ENCODE results near the gene KCTD3.

Gene KCTD3

DNA sequence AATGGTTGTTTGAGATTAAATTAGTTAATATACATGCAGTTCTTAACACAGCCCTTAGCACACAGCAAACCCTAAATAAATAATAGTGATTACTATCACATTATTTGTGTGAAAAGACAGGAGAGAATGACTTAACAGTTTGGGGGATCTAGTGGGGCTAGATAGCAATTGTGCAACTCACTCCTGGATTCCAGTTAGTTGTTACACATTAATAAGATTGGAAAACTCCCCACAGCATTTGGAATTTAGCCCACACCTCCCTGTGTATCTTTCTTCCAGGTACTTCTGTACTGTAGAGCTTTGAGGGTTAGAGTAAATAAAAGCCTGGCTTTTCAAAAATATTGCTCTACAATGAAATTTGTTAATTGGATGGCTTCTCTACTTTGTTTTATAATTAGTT, 93.2 kb downstream of the KCTD3 start:
- DNase-seq (ENCODE audit: low spot score), result no peak

DNA sequence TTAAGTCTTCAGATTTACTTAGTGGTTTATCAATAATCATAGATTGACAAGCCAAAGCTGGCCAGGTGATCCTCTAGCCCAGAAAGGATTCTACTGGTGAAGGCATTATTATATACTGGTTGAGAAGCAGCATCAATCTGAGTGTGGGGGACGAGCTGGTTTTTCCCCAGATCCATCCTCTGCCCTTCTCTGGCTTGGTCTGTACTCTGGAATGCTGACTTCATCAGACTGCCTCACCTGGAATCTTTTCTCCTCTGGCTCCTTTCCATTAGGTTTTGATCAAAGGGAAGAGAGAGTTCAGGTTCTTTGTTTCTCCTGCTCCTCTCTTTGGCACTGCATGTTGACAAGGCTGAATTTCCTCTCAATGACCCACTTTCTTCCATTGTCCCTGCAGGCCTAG, 93.9 kb downstream of the KCTD3 start:
- DNase-seq (ENCODE audit: low spot score), result no peak

DNA sequence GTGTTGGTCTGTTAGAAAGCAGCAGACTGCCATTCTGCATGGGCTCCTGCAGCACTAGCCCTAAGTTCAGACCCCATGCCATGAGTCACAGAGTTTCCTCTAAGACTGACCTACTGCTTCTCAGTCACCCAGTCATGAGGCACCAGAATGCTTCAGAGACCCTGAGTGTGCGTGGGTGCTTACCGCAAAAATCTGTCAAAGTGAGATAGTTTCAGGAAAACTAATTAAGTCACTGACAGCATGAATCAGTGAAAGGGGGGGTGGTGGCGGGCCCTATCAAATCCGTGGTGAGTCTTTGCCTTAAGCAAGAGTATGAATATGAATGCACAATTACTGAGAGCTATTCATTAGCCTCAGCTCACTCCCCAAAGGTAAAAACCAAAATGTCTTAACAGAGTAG, 98.1 kb downstream of the KCTD3 start:
- no peak for DNase-seq (ENCODE audit: low spot score)

DNA sequence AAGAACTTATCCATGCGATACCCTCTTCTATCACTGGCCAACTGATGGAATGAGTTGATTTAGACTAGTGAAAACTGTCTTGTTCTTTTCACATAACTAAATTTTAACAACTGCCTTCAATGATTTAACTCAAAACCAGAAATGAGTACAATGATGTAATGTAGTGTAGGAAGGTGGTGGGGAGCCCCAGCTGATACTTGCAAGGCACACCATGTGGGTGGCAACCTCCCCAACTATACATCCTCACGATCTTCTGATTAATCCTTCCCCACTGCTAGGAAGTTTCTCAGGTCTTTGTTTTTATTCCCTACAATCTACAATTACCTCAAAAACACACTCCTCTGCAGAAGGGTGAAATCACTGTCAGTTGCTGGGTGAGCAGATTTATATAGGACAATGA, 100.7 kb downstream of the KCTD3 start:
- DNase-seq (ENCODE audit: low spot score), result no peak

DNA sequence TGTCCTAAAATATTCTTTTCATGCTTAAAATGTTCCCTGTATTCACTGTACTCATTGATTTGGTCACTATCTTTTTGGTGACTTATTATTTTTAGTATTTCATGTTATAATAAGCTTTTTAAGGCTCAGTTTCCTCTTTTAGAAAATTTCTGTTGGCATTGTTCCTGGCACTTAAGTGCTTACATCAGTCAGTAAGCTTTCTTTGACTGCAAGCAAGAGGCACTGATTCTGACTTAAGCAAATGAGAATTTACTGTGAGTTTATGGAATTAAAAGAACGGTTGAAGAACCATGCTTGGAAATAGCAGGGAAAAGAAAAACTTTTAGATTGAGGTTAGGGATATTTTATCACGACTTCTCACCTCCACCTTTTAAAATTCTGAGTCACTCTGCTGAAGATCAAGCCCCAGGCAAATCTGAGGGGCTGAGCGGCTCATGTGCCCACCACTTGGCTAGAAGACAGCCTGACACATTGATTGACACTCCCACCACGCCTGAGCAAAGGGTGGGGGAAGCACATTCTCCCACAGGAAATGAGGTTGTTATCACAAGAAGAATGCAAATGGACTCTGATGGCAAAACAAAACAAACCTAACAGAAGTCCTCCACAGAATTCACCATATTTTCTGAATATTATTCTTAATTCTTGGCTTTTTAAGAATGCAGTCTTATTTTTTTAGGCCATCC, 102.8 kb downstream of the KCTD3 start:
- DNase-seq (ENCODE audit: low spot score), result no peak
